HG03575 (cell line): Measurements from ENCODE around the gene FAHD2B.
A peak's percentile ranks its signal among the peaks of the same experiment; 100 is the strongest.
"Not testable (repeated sequence)": the region's sequence is repeated elsewhere in the genome, so short reads cannot be mapped to it uniquely, and the experiment has no call there.

Experiments
- ATAC-seq: cut with Tn5 transposase; IDR thresholded peaks from one replicate; pipeline ENCODE4 v1.9.1; 2021; ENCODE audit not compliant: unreplicated experiment, insufficient number of reproducible peaks, low FRiP score; ENCODE audit errors: extremely low read depth

FAHD2B gene, protein sequence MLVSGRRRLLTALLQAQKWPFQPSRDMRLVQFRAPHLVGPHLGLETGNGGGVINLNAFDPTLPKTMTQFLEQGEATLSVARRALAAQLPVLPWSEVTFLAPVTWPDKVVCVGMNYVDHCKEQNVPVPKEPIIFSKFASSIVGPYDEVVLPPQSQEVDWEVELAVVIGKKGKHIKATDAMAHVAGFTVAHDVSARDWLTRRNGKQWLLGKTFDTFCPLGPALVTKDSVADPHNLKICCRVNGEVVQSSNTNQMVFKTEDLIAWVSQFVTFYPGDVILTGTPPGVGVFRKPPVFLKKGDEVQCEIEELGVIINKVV

DNA sequence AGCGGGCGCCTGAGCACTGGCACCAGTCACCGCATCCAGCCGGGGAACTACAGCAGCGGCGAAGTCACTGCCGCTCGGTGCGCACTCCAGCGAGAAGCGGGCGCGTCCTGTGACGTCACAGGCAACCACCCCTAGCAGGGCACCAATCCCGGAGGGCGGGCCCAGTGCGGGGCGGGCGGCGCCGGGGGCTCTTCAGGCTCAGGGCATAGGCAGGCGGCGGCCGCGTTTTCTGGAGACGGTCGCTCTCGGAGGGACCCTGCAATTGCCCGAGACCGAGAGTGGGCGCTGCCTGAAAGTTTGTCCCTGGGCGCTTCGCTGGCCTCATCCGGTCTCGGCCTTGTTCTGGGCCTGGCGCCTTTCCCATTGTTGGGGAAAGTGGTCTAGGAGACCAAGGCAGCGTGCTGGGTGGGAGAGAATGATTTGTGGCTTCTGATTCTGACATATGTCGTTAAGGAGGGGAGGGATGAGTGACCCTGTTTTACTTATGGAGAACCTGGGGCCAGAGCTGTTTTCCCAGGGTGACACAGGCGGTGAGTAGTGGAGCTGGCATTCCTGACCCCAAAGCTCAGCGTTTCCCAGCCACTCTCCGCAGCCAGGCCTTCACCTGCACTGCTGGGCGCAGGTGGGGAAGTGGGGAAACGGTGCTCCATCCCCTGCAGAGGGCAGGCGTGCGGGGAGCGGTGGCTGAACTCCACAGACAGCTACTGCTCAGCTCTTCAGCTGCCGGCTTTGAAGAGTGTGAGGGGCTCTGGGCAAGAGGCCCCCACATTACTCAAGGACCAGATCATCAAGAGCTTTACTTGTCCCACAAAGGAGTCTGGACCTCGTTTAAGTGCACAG, at the start of gene FAHD2B:
FAHD2B (minus strand) TSS at position 111 of the 840 bp plus-strand sequence. CDS start 3,176 bp downstream, outside the sequence.
- ATAC-seq = not testable (repeated sequence)

DNA sequence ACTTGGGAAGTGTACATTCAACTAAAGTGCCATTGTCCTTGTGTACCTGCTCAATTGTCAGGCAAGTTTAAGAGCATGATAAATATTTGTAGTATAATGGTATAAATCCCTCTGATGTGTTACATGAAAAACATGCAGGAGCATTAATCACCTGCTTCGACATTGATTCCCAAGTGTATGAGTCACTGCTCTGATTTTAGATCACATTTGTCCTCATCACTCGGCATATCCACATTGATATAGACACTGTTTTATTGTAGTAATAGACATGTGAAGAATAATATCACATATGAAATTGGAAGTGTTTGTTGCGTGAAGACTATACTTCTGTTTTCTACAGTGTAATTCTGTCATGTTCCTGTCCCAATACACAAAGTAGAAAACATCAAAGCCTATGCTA, 49.3 kb upstream of the FAHD2B start:
- not testable (repeated sequence) for ATAC-seq

DNA sequence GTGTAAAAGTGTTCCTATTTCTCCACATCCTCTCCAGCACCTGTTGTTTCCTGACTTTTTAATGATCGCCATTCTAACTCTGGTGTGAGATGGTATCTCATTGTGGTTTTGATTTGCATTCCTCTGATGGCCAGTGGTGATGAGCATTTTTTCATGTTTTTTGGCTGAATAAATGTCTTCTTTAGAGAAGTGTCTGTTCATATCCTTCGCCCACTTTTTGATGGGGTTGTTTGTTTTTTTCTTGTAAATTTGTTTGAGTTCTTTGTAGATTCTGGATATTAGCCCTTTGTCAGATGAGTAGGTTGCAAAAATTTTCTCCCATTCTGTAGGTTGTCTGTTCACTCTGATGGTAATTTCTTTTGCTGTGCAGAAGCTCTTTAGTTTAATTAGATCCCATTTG, 34.4 kb upstream of the FAHD2B start:
- not testable (repeated sequence) for ATAC-seq

DNA sequence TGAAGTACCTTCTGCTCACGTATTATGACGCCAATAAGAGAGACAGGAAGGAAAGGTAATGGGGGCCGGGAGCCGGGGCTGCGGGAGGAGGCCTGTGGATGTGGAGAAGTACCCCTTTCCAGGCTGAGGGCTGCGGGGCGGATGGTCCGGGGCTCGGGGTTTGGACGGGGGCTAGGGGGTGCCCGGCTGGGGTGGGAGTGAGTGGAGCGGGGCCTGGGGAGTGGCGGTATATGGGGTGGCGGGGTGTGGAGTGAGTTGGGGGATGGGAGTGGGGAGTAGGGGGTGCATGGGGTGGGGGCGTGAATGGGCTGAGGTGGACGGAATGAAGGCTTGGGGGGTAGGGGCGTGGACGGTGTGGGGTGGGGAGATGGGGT, 19.2 kb upstream of the FAHD2B start:
- not testable (repeated sequence) for ATAC-seq

DNA sequence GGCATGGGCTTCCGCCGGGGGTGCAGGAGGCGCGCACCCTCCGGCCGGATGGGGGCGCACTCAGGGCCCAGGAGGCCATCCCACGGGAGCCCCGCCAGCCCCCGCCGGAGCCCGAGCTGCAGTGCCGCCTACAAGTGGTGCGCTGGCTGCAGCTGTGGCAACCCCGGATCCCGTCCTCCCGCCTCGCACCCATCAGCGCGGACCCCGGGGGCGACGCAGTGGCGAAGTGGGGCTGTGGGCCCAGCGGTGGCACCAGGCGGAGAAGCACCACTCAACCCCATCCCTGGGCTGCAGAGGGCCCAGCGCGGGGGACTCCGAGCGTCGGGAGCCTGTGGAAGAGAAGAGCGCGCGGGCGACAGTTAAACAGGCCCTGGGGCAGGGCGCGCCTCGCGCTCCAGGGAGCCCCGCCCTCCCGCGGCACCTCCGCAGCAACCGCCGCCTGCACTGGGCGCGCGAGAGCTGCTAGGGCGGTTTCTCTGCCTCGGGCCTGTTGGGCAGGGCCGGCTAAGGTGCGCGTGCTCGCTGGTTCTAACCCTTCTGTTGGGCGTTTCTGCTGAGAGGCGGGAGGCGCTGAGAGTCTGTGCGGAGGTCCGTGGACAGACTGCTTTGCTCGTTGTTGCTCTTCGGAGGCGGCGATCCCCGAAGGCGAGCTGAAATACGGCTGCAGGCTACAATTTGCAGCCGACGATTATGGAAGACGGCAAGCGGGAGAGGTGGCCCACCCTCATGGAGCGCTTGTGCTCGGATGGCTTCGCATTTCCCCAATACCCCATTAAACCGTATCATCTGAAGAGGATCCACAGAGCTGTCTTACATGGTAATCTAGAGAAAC, 18.6 kb upstream of the FAHD2B start, which contains the start of gene ANKRD36:
ANKRD36 (plus strand) TSS at position 104 of the 832 bp plus-strand sequence; CDS start at position 691, 587 bp downstream.
- peak; percentile 59 for ATAC-seq

DNA sequence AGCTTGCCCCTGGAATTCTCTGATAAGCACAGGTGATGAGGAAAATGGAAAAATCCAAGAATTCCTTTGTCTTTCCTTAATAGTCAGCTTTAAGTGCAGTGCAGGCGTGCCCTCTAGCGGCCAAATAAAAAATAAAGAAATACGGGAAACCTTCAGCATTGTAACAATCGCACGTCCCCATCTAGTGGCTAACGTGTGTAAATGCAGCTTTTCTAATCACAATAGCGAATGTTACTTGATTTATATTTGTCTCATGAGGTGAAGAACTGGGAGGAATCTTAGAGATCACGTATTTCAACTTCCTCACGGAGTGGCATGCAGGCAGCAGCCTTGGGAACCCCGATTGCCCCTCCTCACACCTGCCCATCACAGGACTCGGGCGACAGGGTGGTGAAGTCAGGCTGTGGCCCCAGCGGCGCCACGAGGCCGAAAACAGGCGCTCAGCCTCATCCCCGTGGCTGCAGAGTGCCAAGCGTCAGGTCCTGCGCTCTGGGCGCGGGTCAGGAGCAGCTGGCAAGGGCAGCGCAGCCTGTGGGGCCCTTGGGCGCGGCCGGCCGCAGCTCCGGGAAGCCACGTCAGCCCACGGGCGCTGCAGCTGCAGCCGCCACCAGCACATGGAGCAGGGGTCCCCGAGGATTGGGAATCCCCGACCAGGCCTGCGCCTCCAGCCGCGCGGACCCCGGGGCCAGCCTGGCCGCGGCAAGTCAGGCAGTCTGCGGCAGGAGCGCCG, 17.8 kb upstream of the FAHD2B start:
- not testable (repeated sequence) for ATAC-seq

DNA sequence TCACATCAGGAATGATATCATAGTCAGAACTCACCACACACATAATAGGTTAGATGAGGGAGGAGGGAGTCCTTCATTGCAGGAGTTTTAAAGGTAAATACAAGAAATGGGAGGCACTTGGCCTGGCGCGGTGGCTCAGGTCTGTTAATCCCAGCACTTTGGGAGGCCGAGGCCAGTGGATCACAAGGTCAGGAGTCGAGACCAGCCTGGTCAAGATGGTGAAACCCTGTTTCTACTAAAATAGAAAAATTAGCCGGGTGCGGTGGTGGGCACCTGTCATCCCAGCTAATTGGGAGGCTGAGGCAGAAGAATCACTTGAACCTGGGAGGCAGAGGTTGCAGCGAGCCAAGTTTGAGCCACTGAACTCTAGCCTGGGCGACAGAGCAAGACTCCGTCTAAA, 16.6 kb upstream of the FAHD2B start:
- not testable (repeated sequence) for ATAC-seq

DNA sequence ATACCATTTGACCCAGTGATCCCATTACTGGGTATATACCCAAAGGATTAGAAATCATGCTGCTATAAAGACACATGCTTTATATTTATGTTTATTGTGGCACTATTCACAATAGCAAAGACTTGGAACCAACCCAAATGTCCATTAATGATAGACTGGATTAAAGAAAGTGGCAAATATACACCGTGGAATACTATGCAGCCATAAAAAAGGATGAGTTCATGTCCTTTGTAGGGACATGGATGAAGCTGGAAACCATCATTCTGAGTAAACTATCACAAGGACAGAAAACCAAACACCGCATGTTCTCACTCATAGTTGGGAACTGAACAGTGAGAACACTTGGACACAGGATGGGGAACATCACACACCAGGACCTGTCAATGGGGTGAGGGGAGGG, 12.2 kb upstream of the FAHD2B start:
- ATAC-seq = not testable (repeated sequence)

DNA sequence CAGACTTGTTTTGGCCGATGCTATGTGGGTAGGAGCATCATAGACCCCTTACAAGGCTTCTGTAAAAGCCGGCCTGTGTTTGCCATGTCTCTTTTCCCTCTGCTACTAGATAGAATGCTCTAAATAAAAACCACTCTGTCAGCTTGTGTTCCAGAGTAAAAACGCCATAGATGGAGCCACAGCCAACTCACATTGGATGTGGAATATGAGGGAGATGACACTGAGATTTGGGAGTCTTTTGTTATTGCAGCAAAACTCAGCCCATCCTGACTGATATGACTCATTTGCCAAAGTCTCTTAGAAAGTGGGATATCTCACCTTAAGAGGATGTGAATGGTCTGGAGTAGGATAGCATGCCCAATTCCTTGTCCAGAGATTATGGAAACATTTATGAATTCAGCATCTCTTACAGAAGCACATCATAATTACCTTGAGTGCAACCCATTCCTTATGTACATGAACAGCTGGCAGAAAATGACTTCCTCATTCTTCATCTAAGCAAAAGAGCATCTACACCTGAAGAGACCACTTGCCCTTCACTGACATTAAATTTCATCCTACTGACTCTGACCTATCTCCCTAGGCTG, 4.2 kb upstream of the FAHD2B start:
- ATAC-seq = not testable (repeated sequence)

DNA sequence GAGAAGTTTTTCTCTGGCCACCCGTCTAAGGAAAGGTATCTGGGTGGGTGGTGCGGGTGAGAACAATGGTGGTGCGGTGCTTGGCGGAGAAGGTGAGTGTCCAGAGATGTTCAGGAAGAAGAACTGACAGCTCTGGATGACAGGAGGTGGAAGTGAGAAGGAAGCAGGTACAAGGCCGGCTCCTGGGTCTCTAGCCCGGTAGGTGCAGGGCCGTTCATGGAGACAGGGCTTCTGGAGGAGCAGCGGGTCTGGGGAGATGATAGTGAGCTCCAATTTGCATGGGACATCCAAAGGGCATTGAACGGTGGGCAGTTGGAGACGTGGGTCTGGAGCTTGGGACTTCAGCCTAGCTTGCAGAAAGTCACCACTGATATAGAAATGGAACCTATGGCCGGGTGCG, 979 bp upstream of the FAHD2B start:
- ATAC-seq = no peak

DNA sequence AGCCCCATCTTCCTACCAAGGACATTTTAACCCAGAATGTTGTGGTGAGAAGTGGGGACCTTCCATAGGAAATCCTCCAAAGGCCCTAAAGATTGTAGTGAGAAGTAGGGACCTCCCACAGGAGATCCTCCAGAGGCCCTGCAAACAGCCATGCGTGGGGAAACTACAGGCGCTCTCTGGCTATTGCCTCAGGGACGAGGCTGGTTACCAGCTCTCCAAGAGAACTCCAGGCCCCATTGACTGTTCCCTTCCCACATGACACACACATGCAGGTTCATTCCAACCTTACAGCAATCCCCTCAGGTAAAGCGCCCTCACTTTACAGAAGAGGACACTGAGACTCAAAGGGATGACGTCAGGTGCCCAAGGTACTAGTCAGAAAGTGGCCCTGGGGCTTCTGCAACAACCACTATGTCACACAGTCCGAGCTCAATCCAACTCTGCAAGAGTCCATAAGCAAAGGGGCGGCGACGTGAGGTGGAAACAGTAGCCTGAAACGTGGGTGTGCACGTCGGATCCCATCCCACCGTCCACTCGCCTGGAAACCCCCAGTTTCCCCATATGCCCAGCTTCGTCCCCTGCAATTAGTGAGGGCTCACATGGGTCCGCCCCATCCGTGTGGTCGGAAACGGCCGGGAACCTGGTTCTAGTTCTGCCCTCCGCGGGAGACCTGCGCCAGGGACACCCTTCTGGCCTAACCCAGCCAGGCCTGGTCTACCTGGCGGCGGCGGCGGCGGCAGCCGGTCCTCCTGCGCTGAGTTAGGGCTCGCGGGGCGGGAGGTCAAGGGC, 505 bp downstream of the FAHD2B start:
- ATAC-seq = not testable (repeated sequence)

DNA sequence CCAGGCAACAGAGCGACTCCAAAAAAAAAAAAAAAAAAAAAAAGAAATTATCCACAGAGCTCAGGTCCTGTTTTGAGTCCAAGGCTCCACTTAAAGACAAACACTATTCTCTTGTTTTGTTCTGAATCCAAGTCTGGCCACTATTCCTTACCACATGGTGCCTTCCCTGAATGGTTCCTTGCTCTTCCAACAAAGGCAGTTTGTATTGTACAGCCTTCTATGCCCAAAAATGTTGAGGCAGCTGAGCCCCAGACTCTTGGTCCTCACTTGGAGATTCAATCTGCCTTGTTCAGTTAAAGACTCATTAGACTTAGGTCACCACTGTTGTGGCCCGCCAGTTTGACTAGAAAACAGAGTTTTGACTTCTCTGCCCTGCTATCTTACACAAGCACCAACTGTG, 1.7 kb downstream of the FAHD2B start:
- ATAC-seq = not testable (repeated sequence)

DNA sequence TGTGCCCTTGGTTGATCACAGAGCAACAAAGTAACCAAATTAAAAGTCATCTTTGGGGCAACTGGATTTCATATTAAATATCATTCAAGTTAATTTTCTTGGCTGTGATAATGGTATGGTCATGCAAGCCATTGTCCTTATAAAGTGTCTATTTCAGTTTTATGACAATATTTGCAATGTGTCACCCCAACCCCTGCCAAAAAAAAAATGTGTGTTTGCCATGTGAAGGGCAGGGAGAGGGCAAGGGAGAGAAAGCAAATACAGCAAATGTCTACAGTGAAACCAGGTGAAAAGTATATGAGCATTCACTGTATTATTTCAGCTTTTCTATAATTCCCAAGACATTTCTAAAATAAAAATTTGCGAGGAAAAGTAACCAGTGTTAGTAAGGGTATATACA, 6.0 kb downstream of the FAHD2B start:
- not testable (repeated sequence) for ATAC-seq

DNA sequence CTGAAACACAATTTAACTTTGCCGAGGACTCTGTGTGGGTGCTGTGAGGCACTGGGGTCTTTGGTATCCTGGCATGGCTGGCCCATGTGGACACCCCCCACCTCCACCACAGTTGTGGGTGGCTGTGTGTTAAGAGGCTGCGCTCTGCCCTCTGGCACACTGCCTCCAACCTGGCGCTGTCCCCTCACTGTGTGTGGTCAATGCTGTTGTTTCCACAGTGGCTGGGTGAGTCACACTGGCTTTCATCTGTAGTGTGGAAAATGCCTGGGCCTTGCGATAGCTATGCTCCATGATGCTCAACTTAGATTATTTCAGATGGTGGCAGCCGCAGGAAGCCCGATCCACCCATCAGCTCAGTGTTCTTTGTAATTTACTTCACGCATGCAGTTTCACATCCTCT, 9.6 kb downstream of the FAHD2B start:
- not testable (repeated sequence) for ATAC-seq

DNA sequence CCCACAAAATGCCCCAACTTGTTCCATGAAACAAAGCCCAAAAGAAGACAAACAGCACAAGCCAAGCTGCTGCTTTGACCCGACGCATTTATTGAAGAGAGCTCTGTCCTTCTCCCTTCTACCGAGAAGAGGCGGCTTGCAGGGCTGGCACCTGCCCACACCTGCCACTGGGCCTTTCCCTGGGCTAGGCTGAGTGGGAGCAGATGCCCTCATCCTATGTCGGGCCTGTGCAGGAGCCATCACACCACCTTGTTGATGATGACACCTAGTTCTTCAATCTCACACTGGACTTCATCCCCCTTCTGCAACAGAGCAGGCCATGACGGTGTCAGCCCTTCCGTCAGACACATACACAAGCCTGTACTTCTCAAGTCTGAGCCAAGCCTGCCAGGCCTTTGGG, 11.2 kb downstream of the FAHD2B start:
- not testable (repeated sequence) for ATAC-seq

DNA sequence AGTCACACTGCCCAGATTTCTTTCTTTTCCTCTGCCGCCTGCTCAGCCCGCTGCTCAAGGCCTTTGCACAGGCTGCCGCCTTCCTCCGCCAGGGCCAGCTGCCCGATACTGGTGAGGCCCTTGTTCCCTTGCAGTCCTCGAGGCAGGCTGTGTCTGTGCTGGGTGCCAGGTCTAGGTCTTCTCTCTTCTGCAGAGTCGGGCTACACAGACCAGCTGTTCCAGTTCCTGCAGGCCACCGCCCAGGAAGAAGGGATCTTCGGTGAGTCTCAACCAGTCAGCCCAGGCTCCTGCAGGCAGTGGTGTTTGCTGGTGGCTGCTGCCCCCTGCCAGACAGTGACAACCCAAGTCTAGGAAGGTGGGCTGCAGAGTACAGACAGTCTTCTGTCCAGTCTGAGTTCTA, 12.5 kb downstream of the FAHD2B start:
- not testable (repeated sequence) for ATAC-seq

DNA sequence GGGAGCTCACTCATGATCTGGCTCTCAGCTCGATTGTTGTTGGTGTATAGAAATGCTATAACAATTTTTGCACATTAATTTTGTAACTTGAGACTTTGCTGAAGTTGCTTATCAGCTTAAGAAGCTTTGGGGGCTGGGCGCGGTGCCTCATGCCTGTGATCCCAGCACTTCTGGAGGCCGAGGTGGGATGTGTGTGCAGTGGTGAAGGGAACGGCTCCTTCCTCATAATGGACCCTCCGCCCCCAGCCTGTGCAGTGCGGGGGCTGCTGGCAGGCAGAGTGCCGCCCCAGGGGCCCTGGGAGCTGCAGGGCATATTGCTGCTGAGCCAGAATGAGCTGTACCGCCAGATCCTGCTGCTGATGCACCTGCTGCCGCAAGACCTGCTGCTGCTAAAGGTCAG, 13.8 kb downstream of the FAHD2B start:
- ATAC-seq = not testable (repeated sequence)
